HepG2 (cell line): ENCODE data around the gene TJP3. TPM values are rescaled to one million over a fixed set of nuclear protein-coding genes. Genes with fewer than 3 reads are reported as not detected.
A peak's percentile ranks its signal among the peaks of the same experiment; 100 is the strongest.

Experiments used
- ATAC-seq: fragments of 200-7000 bp; cut with Tn5 transposase; 3 replicates; pipeline ENCODE4 v1.9.1; 2020; ENCODE audit warnings: mild to moderate bottlenecking, moderate library complexity
- BruUV-seq: library from RNA; stranded (reverse); fragments of 400-500 nt; replicated peaks from 2 replicates; lab custom pipeline; 2021; lab: Mats Ljungman, UMichigan
- CTCF ChIA-PET: fragments of 300-600 bp; formaldehyde crosslinking; extraction: SDS; loops from one replicate; lab custom pipeline; 2021; ENCODE audit warnings: low total read pairs, inconsistent platforms, low intra/inter-chr PET ratio; lab: Yijun Ruan, JAX
- POLR2A ChIA-PET: fragments of 350-600 bp; sonication (Branson Sonifier 250); formaldehyde crosslinking; loops from one replicate; lab custom pipeline; 2020; ENCODE audit warnings: antibody characterized with exemption, inconsistent platforms; lab: Yijun Ruan, JAX
- DNase-seq: peaks from one replicate; pipeline ENCODE4 v3.0.0-alpha.2; 2015; ENCODE audit warnings: low spot score
- FAIRE-seq: peaks from 3 replicates; lab custom pipeline; 2011; peaks lifted over from hg19 to GRCh38; lab: Jason Lieb, UNC
- H2AFZ ChIP-seq: one replicate; pipeline ENCODE4 v1.6.1; 2011; ENCODE audit warnings: low read length, inconsistent platforms
- H3K27ac ChIP-seq: fragments of 300-600 bp; 3 replicates; pipeline ENCODE4 v1.8.0; 2011; ENCODE audit warnings: mixed run types, mild to moderate bottlenecking, mixed read lengths, low read length, inconsistent platforms; ENCODE audit not compliant: insufficient read depth; ENCODE audit errors: extremely low read length
- H3K27me3 ChIP-seq, 2 experiments: fragments of 200-600 bp in 1 of 2; 2 replicates in 1 of 2; 3 replicates in 1 of 2; pipeline versions ENCODE4 v1.6.0 to v1.8.0; 2011; ENCODE audit warnings: low read length in 2 of 2, mild to moderate bottlenecking in 2 of 2, moderate library complexity in 2 of 2, inconsistent platforms in 1 of 2; ENCODE audit not compliant: insufficient read depth in 2 of 2, control insufficient read depth in 1 of 2
- H3K36me3 ChIP-seq, 2 experiments: fragments of 200-600 bp in 1 of 2; replicated peaks in 1 of 2; 2 replicates in 1 of 2; 3 replicates in 1 of 2; pipeline versions ENCODE4 v1.5.1 to v1.8.0; 2011; ENCODE audit warnings: low read length in 2 of 2, inconsistent platforms in 1 of 2; ENCODE audit not compliant: insufficient read depth in 2 of 2, control insufficient read depth in 1 of 2
- H3K4me1 ChIP-seq: 2 replicates; pipeline ENCODE4 v1.5.1; 2012; ENCODE audit warnings: low read length, inconsistent platforms; ENCODE audit not compliant: insufficient read depth
- H3K4me2 ChIP-seq: 2 replicates; pipeline ENCODE4 v1.6.0; 2011; ENCODE audit warnings: low read depth, low read length, inconsistent platforms
- H3K4me3 ChIP-seq, 3 experiments: fragments of 200-600 bp in 1 of 3; sonication (generic), shearing (Covaris generic) in 1 of 3; replicated peaks in 1 of 3; 2 replicates each; pipeline ENCODE4 v1.5.1; 2011 to 2016; ENCODE audit warnings: low read length in 3 of 3, inconsistent platforms in 2 of 3, low read depth in 2 of 3, mild to moderate bottlenecking in 2 of 3, control low read depth in 1 of 3, mixed read lengths in 1 of 3; ENCODE audit not compliant: insufficient read depth in 1 of 3
- H3K79me2 ChIP-seq: one replicate; pipeline ENCODE4 v1.6.1; 2011; ENCODE audit warnings: low read length, inconsistent platforms; ENCODE audit not compliant: insufficient read depth
- H3K9ac ChIP-seq: 2 replicates; pipeline ENCODE4 v1.6.0; 2011; ENCODE audit warnings: mild to moderate bottlenecking, low read depth, low read length, inconsistent platforms; ENCODE audit not compliant: insufficient read depth
- H3K9me3 ChIP-seq: 2 replicates; pipeline ENCODE4 v1.5.1; 2012; ENCODE audit warnings: mild to moderate bottlenecking, low read length
- H4K20me1 ChIP-seq: 2 replicates; pipeline ENCODE4 v1.6.0; 2011; ENCODE audit warnings: inconsistent platforms, mild to moderate bottlenecking, low read length, moderate library complexity; ENCODE audit not compliant: insufficient read depth
- IRF2 ChIP-seq: IDR thresholded peaks from 2 replicates; pipeline ENCODE4 v1.6.1; 2018; ENCODE audit warnings: missing genetic modification reagents, missing compliant biosample characterization
- MIER3 ChIP-seq: IDR thresholded peaks from 2 replicates; pipeline ENCODE4 v1.6.1; 2016; ENCODE audit warnings: missing compliant biosample characterization, borderline replicate concordance
- TBL1XR1 ChIP-seq: fragments of 150-350 bp; IDR thresholded peaks from 2 replicates; pipeline ENCODE4 v1.6.1; 2014; ENCODE audit warnings: borderline replicate concordance, low read length; ENCODE audit not compliant: partially characterized antibody
- TEAD3 ChIP-seq: optimal IDR thresholded peaks from 2 replicates; pipeline ENCODE3; 2016; ENCODE audit warnings: borderline replicate concordance
- ZKSCAN8 ChIP-seq: IDR thresholded peaks from 2 replicates; pipeline ENCODE4 v1.6.1; 2016; ENCODE audit warnings: borderline replicate concordance, missing genetic modification reagents, missing compliant biosample characterization
- ZNF703 ChIP-seq: sonication (generic); formaldehyde crosslinking; IDR thresholded peaks from 2 replicates; pipeline ENCODE4 v1.5.1; 2020; ENCODE audit warnings: missing genetic modification reagents, mild to moderate bottlenecking, moderate library complexity, borderline replicate concordance
- WGBS: methylation state at CpG from one replicate; pipeline ENCODE4 v1.1.6; 2017; ENCODE audit warnings: low lambda C conversion rate; 5-methylcytosine and 5-hydroxymethylcytosine counted together
- in situ Hi-C: cut with HindIII; loops from 2 replicates; pipeline ENCODE4 v1.10.0; 2017; ENCODE audit warnings: low pct_unique_long_range_greater_than_20kb; ENCODE audit not compliant: extremely low pct_ligation_motif_present
- intact Hi-C: fragments of 100-400 bp; cut with micrococcal nuclease; formaldehyde crosslinking; loops from one replicate; pipeline ENCODE4 v1.10.0; 2022; ENCODE audit not compliant: unreplicated experiment
- polyA plus RNA-seq, 8 experiments: library from polyadenylated mRNA; depleted of rRNA in 3 of 8; stranded (reverse) in 7 of 8; unstranded in 1 of 8; fragments of >200 nt; fragmentation: Illumina TruSeq in 4 of 8; extraction: Trizol in 4 of 8; gene quantifications; 2 replicates each; pipeline versions ENCODE4 v1.2.1 to v1.2.3, GENCODE V29; 2011 to 2016; ENCODE audit warnings: low read depth in 4 of 8, missing spikeins in 1 of 8, mixed read lengths in 1 of 8; ENCODE audit not compliant: insufficient read depth in 1 of 8
- total RNA-seq, 5 experiments: library from RNA; depleted of rRNA; stranded (reverse); fragments of >200 nt; fragmentation: Illumina TruSeq; extraction: Trizol; gene quantifications; 2 replicates each; pipeline ENCODE4 v1.2.3, GENCODE V29; 2016; ENCODE audit warnings: low read depth in 1 of 5

The TJP3 gene
- total and polyA plus RNA-seq, 2 of the 13 experiments (the other 11 are each of a cell fraction or from before 2014, with no cell fraction given) = 2.3 to 21.5 TPM

GRCh38 chr19:3775374-3775711 is 67.2 kb downstream of the TJP3 start:
- Histone ChIP-seq H3K36me3 (no peaks in the 10 kb centered on the region), H3K9me3 (no peaks in the 10 kb centered on the region), H4K20me1 (no peaks in the 10 kb centered on the region), H3K27ac (no peak overlapping the region), H3K4me3 (no peak overlapping the region), H2AFZ (no peak overlapping the region), H3K4me2 (no peak overlapping the region), H3K4me1 (no peaks in the 10 kb centered on the region), H3K79me2 (no peaks in the 10 kb centered on the region), H3K9ac (no peak overlapping the region)
- POLR2A ChIA-PET = no interaction called here
- BruUV-seq = no TSS peak
- no peak for ATAC-seq
- WGBS = 0% methylated on average over 2 of the region's 2 CpGs
- intact Hi-C loops = no loop called here
- in situ Hi-C loops = no loop called here
- TF ChIP-seq ZNF703 (CRISPR knock-in tag) (no peak), ZKSCAN8 (CRISPR knock-in tag) (peak; percentile 37; the same call in 1 of the 2 replicates)
- TF ChIP-seq, all 625 proteins: peak for 1
- H3K27me3 ChIP-seq = peaks cover 0 to 19% of the 10 kb centered on the region in 2 experiments; a peak in 3 of 5 replicates
- FAIRE-seq = no peak
- CTCF ChIA-PET = no interaction called here
- no peak for DNase-seq

DNA sequence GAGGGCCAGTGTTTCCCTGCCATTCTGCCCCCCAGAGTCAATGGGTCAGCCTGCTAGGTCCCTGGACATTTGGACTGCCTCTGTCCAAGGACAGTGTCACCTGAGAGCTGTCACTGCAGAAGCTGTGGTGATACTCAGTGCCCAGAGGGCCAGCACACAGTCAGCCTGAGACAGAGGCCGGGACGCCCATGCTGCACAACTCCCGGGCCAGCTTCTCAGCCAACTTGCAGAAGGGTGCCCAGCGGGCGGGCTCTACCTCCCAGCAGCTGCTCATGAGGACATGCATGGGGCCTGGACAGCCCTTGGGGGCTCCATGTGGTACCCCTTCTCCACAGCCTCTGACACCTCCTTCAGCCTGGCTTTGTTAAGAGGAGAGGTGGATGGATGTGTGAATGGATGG is 67.6 kb downstream of the TJP3 start:
- H3K4me2 ChIP-seq = no peak overlapping the region
- TF ChIP-seq MIER3 (CRISPR knock-in tag) (no peak), TBL1XR1 (no peak), IRF2 (CRISPR knock-in tag) (no peak), TEAD3 (no peak)
- TF ChIP-seq, all 625 proteins: peak for 0
- Histone ChIP-seq H3K4me3 (no peak overlapping the region), H3K27me3 (peaks cover 0 to 19% of the 10 kb centered on the region in 2 experiments; a peak in 3 of 5 replicates), H3K4me1 (no peaks in the 10 kb centered on the region), H3K9ac (no peak overlapping the region), H4K20me1 (no peaks in the 10 kb centered on the region), H2AFZ (no peak overlapping the region), H3K36me3 (no peaks in the 10 kb centered on the region), H3K9me3 (peaks cover under 1% of the 10 kb centered on the region; the same call in 1 of the 2 replicates), H3K79me2 (no peaks in the 10 kb centered on the region), H3K27ac (no peak overlapping the region)
- ChIA-PET CTCF (no interaction called here), POLR2A (no interaction called here)
- no TSS peak for BruUV-seq
- in situ Hi-C loops = no loop called here
- ATAC-seq (peak; percentile 19; the same call in 1 of the 3 replicates), DNase-seq (no peak), FAIRE-seq (no peak)
- WGBS = 27% methylated on average over 5 of the region's 5 CpGs
- intact Hi-C loops = no loop called here
